HepG2 (cell line): ENCODE measurements around the gene MEIG1. TPM values are rescaled to one million over a fixed set of nuclear protein-coding genes. Genes with fewer than 3 reads are reported as not detected.

ENCODE experiments used
- ATAC-seq: fragments of 200-7000 bp; cut with Tn5 transposase; 3 replicates; pipeline ENCODE4 v1.9.1; 2020; ENCODE audit warnings: mild to moderate bottlenecking, moderate library complexity
- BruUV-seq: library from RNA; stranded (reverse); fragments of 400-500 nt; replicated peaks from 2 replicates; lab custom pipeline; 2021; lab: Mats Ljungman, UMichigan
- CTCF ChIA-PET: fragments of 300-600 bp; formaldehyde crosslinking; extraction: SDS; loops from one replicate; lab custom pipeline; 2021; ENCODE audit warnings: low total read pairs, inconsistent platforms, low intra/inter-chr PET ratio; lab: Yijun Ruan, JAX
- POLR2A ChIA-PET: fragments of 350-600 bp; sonication (Branson Sonifier 250); formaldehyde crosslinking; loops from one replicate; lab custom pipeline; 2020; ENCODE audit warnings: antibody characterized with exemption, inconsistent platforms; lab: Yijun Ruan, JAX
- DNase-seq: peaks from one replicate; pipeline ENCODE4 v3.0.0-alpha.2; 2015; ENCODE audit warnings: low spot score
- FAIRE-seq: peaks from 3 replicates; lab custom pipeline; 2011; peaks lifted over from hg19 to GRCh38; lab: Jason Lieb, UNC
- H2AFZ ChIP-seq: one replicate; pipeline ENCODE4 v1.6.1; 2011; ENCODE audit warnings: low read length, inconsistent platforms
- H3K27ac ChIP-seq: fragments of 300-600 bp; 3 replicates; pipeline ENCODE4 v1.8.0; 2011; ENCODE audit warnings: mixed run types, mild to moderate bottlenecking, mixed read lengths, low read length, inconsistent platforms; ENCODE audit not compliant: insufficient read depth; ENCODE audit errors: extremely low read length
- H3K27me3 ChIP-seq, 2 experiments: fragments of 200-600 bp in 1 of 2; 2 replicates in 1 of 2; 3 replicates in 1 of 2; pipeline versions ENCODE4 v1.6.0 to v1.8.0; 2011; ENCODE audit warnings: low read length in 2 of 2, mild to moderate bottlenecking in 2 of 2, moderate library complexity in 2 of 2, inconsistent platforms in 1 of 2; ENCODE audit not compliant: insufficient read depth in 2 of 2, control insufficient read depth in 1 of 2
- H3K36me3 ChIP-seq, 2 experiments: fragments of 200-600 bp in 1 of 2; replicated peaks in 1 of 2; 2 replicates in 1 of 2; 3 replicates in 1 of 2; pipeline versions ENCODE4 v1.5.1 to v1.8.0; 2011; ENCODE audit warnings: low read length in 2 of 2, inconsistent platforms in 1 of 2; ENCODE audit not compliant: insufficient read depth in 2 of 2, control insufficient read depth in 1 of 2
- H3K4me1 ChIP-seq: 2 replicates; pipeline ENCODE4 v1.5.1; 2012; ENCODE audit warnings: low read length, inconsistent platforms; ENCODE audit not compliant: insufficient read depth
- H3K4me2 ChIP-seq: 2 replicates; pipeline ENCODE4 v1.6.0; 2011; ENCODE audit warnings: low read depth, low read length, inconsistent platforms
- H3K4me3 ChIP-seq, 3 experiments: fragments of 200-600 bp in 1 of 3; sonication (generic), shearing (Covaris generic) in 1 of 3; replicated peaks in 1 of 3; 2 replicates each; pipeline ENCODE4 v1.5.1; 2011 to 2016; ENCODE audit warnings: low read length in 3 of 3, inconsistent platforms in 2 of 3, low read depth in 2 of 3, mild to moderate bottlenecking in 2 of 3, control low read depth in 1 of 3, mixed read lengths in 1 of 3; ENCODE audit not compliant: insufficient read depth in 1 of 3
- H3K79me2 ChIP-seq: one replicate; pipeline ENCODE4 v1.6.1; 2011; ENCODE audit warnings: low read length, inconsistent platforms; ENCODE audit not compliant: insufficient read depth
- H3K9ac ChIP-seq: 2 replicates; pipeline ENCODE4 v1.6.0; 2011; ENCODE audit warnings: mild to moderate bottlenecking, low read depth, low read length, inconsistent platforms; ENCODE audit not compliant: insufficient read depth
- H3K9me3 ChIP-seq: 2 replicates; pipeline ENCODE4 v1.5.1; 2012; ENCODE audit warnings: mild to moderate bottlenecking, low read length
- H4K20me1 ChIP-seq: 2 replicates; pipeline ENCODE4 v1.6.0; 2011; ENCODE audit warnings: inconsistent platforms, mild to moderate bottlenecking, low read length, moderate library complexity; ENCODE audit not compliant: insufficient read depth
- ATF7 ChIP-seq, 2 experiments: fragments of 450-650 bp in 1 of 2; sonication (generic) in 1 of 2; formaldehyde crosslinking in 1 of 2; IDR thresholded peaks; 2 replicates each; pipeline versions ENCODE4 v1.4.0 to v1.6.1; 2016 to 2020; ENCODE audit warnings: antibody characterized with exemption in 1 of 2, mild to moderate bottlenecking in 1 of 2, missing genetic modification reagents in 1 of 2
- CHD4 ChIP-seq: fragments of 200-600 bp; sonication (generic); IDR thresholded peaks from 2 replicates; pipeline ENCODE4 v1.7.0; 2017; ENCODE audit warnings: mild to moderate bottlenecking, low read length, borderline replicate concordance
- DDIT3 ChIP-seq: sonication (generic); formaldehyde crosslinking; IDR thresholded peaks from 2 replicates; pipeline ENCODE4 v1.4.0; 2020; ENCODE audit warnings: mild to moderate bottlenecking, missing genetic modification reagents
- ISX ChIP-seq: sonication (generic); formaldehyde crosslinking; conservative IDR thresholded peaks from 2 replicates; pipeline ENCODE4 v1.5.0; 2020; ENCODE audit warnings: missing genetic modification reagents
- NFKBIZ ChIP-seq: IDR thresholded peaks from 2 replicates; pipeline ENCODE4 v1.6.1; 2018; ENCODE audit warnings: missing genetic modification reagents, missing compliant biosample characterization
- ZNF225 ChIP-seq: sonication (generic); formaldehyde crosslinking; IDR thresholded peaks from 2 replicates; pipeline ENCODE4 v1.4.0; 2020; ENCODE audit warnings: mild to moderate bottlenecking, missing genetic modification reagents
- ZNF260 ChIP-seq: sonication (generic); formaldehyde crosslinking; IDR thresholded peaks from 2 replicates; pipeline ENCODE4 v1.4.0; 2020; ENCODE audit warnings: missing genetic modification reagents, low read depth, mild to moderate bottlenecking, borderline replicate concordance
- ZUFSP ChIP-seq: sonication (generic); formaldehyde crosslinking; IDR thresholded peaks from 2 replicates; pipeline ENCODE4 v1.9.0; 2021; ENCODE audit warnings: missing genetic modification reagents, mild to moderate bottlenecking, borderline replicate concordance
- WGBS: methylation state at CpG from one replicate; pipeline ENCODE4 v1.1.6; 2017; ENCODE audit warnings: low lambda C conversion rate; 5-methylcytosine and 5-hydroxymethylcytosine counted together
- in situ Hi-C: cut with HindIII; loops from 2 replicates; pipeline ENCODE4 v1.10.0; 2017; ENCODE audit warnings: low pct_unique_long_range_greater_than_20kb; ENCODE audit not compliant: extremely low pct_ligation_motif_present
- intact Hi-C: fragments of 100-400 bp; cut with micrococcal nuclease; formaldehyde crosslinking; loops from one replicate; pipeline ENCODE4 v1.10.0; 2022; ENCODE audit not compliant: unreplicated experiment
- polyA plus RNA-seq, 8 experiments: library from polyadenylated mRNA; depleted of rRNA in 3 of 8; stranded (reverse) in 7 of 8; unstranded in 1 of 8; fragments of >200 nt; fragmentation: Illumina TruSeq in 4 of 8; extraction: Trizol in 4 of 8; gene quantifications; 2 replicates each; pipeline versions ENCODE4 v1.2.1 to v1.2.3, GENCODE V29; 2011 to 2016; ENCODE audit warnings: low read depth in 4 of 8, missing spikeins in 1 of 8, mixed read lengths in 1 of 8; ENCODE audit not compliant: insufficient read depth in 1 of 8
- total RNA-seq, 5 experiments: library from RNA; depleted of rRNA; stranded (reverse); fragments of >200 nt; fragmentation: Illumina TruSeq; extraction: Trizol; gene quantifications; 2 replicates each; pipeline ENCODE4 v1.2.3, GENCODE V29; 2016; ENCODE audit warnings: low read depth in 1 of 5

MEIG1 gene
- total and polyA plus RNA-seq, 2 of the 13 experiments (the other 11 are each of a cell fraction or from before 2014, with no cell fraction given) = not detected

- in situ Hi-C loops = no loop called here
- H3K4me2 ChIP-seq = no peak overlapping the region
- H4K20me1 ChIP-seq = no peaks in the 10 kb centered on the region
- DNase-seq (no peak), FAIRE-seq (no peak), ATAC-seq (no peak)
- TF ChIP-seq NFKBIZ (CRISPR knock-in tag) (no peak), ZNF260 (CRISPR knock-in tag) (no peak), DDIT3 (CRISPR knock-in tag) (no peak), CHD4 (no peak), ZUFSP (CRISPR knock-in tag) (no peak), ZNF225 (CRISPR knock-in tag) (no peak), ATF7 (IDR thresholded peaks at IDR 0.05) (no peak), ATF7 (CRISPR knock-in tag; IDR thresholded peaks at IDR 0.05) (no peak), ISX (CRISPR knock-in tag) (no peak)
- intact Hi-C loops = no loop called here
- 95% methylated on average over 4 of the region's 4 CpGs for WGBS
- CTCF ChIA-PET = no interaction called here
- H3K27me3 ChIP-seq = no peaks in the 10 kb centered on the region
- no peak overlapping the region for H3K4me3 ChIP-seq
- BruUV-seq = no TSS peak
- no peak overlapping the region for H3K9ac ChIP-seq
- H3K79me2 ChIP-seq = no peaks in the 10 kb centered on the region
- no peak overlapping the region for H2AFZ ChIP-seq
- POLR2A ChIA-PET = no interaction called here
- H3K27ac ChIP-seq = no peak overlapping the region
- H3K9me3 ChIP-seq = no peaks in the 10 kb centered on the region; the same call in 1 of the 2 replicates
- no peaks in the 10 kb centered on the region for H3K4me1 ChIP-seq
- H3K36me3 ChIP-seq = peaks cover 4 to 47% of the 10 kb centered on the region in 2 experiments; a peak in 4 of 5 replicates
Observed at GRCh38 chr10:14910953-14911352, 48.2 kb upstream of the MEIG1 start.
